Activated naive CD4-positive, alpha-beta T cell treated with anti-CD3 and anti-CD28 coated beads, Interleukin-2, amount 50 U/mL, for 16 hours (primary cell): Measurements from ENCODE around the gene GLT1D1.
"Not testable (repeated sequence)": the region's sequence is repeated elsewhere in the genome, so short reads cannot be mapped to it uniquely, and the experiment has no call there.

Source experiments
- DNase-seq: peaks from one replicate; pipeline ENCODE4 v3.0.0-alpha.2; 2020

GLT1D1 gene

DNA sequence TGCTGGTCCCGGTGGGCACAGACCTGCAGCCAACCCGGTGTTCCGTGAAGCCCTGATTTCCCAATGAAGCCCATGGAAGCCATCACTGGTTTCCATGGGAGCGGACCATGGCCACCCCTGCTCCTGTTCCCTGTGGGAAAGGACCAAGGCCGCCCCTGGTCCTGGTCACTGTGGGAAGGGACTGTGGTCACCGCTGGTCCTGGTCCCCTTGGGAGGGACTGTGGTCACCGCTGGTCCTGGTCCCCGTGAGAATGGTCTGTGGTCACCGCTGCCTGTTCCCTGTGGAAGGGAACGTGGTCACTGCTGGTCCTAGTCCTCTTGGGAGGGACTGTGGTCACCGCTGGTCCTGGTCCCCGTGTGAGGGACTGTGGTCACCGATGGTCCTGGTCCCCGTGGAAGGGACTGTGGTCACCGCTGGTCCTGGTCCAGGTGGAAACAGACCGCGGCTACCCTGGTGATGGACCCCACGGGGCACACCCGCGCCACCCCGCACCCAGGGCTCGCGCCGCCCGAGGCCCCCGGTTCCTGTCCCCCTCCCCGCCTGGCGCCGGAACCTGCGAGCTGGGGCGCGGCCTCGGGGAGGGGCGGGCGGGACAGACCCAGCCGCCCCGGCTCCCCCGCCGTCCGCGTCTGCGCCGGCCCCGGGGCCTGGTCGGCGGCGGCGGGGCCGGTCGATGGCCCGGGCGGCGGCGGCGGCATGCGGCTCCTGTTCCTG, at the start of gene GLT1D1:
TSS of gene GLT1D1 (plus strand) at position 594 of the 715 bp plus-strand sequence. CDS start at position 698, 104 bp downstream.
- DNase-seq, result no peak

DNA sequence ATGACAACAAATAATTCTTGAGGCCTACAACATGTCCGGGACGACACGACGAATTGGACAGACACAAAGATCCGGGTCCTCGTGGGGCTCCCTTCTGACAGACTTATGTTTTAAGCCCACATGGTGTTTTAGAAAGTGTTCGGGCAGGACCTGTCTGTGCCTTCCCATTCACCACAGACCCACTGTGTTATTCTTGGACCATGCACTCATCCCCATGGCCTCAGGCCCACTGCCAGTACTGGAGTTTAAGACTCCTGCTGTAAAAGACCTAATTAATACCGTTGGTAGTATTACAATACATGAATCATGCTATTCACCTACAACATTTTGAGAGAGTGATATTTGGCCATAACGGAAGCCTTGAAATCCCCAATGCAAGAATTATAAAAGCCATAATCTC, 49.5 kb upstream of the GLT1D1 start:
- DNase-seq, result no peak

DNA sequence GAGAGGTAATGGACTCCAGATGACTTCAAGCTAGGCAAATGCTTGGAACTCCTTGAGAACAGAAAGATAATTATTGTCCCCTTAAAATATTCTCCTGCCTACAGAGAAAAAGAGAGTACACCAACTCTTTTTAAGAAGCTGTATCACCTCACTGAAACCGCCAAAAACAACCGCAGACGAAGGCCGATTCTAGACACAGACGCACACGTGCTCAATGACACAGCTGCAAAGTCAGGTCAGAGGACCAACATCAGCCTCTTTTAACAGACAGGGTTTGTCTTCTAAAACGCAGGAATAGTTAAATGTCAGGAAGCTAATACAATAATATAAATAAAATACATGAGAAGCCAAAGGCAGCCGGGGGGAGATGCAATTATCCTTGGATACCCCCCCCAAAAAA, 48.5 kb upstream of the GLT1D1 start:
- DNase-seq, result no peak

DNA sequence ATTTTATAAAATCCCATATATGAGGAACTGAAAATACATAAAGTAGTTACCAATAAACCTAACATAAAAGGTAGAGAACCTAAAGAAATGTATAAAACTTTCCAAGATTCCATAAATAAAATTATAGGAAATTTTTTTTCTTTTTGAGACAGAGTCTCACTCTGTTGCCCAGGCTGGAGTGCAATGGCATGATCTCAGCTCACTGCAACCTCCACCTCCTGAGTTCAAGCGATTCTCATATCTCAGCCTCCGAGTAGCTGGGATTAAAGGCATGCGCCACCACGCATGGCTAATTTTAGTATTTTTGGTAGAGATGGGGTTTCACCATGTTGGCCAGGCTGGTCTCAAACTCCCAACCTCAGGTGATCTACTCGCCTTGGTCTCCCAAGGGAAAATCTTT, 47.9 kb upstream of the GLT1D1 start:
- DNase-seq, result not testable (repeated sequence)

DNA sequence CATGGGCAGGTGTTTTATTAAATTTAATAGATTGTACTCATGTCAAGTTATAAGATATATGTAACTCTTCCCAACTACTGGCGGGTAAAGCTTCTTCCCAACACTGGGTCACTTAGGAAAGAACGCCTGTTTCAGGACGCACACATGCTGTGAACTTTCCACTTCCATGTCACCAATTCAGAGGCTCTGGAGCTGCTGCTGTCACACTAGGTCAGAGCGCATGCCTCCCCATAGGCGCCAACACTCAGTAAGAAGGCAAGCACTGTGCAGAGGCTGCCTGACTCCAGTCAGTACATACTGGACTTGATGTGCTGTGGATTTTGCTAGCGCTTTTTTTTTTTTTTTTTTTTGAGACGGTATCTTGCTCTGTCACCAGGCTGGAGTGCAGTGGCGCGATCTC, 46.7 kb upstream of the GLT1D1 start:
- no peak for DNase-seq

DNA sequence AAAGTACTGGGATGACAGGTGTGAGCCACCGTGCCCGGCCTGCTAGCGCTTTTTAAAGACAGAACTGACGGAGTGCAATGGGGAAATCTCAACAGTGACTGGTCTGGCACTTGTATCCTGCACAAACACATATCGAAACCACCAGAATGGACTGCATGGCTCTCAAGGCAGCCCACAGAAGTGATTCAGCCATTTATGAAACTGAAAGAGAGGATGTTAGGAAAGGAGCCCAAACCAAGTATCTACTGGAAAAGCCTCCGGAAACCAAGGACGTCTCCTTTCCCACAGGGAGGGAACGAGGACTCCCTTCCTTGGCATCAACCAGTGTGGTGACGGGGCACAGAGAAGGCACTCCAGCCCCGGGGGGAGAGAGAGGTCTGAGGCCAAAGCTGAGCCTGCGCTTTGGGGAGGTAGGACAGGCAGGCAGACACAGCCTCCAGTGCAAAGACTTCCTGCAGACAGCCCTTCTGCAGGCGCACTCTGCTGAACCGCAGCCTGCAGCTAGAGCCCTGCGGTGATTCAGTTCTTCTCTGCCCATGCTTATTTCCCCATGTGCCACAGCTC, 46.0 kb upstream of the GLT1D1 start:
- no peak for DNase-seq

DNA sequence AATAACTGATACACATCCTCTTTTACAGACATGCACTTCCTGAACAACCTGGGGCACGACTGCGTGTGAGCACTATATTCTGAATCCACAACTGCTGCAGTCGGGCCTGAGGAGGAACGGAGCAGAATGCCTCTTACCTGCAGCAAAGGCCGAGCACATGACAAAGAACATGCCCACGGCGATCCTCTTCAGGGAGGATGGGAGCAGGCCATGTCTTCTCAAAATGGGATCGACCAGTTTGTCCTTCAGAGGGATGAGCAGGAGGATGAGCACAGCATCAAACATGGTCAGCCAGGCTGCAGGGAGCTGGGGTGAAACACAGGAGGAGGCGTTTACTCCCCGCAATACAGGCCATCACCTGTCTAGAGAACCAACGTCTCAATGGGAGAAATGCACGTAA, 44.6 kb upstream of the GLT1D1 start:
- no peak for DNase-seq

DNA sequence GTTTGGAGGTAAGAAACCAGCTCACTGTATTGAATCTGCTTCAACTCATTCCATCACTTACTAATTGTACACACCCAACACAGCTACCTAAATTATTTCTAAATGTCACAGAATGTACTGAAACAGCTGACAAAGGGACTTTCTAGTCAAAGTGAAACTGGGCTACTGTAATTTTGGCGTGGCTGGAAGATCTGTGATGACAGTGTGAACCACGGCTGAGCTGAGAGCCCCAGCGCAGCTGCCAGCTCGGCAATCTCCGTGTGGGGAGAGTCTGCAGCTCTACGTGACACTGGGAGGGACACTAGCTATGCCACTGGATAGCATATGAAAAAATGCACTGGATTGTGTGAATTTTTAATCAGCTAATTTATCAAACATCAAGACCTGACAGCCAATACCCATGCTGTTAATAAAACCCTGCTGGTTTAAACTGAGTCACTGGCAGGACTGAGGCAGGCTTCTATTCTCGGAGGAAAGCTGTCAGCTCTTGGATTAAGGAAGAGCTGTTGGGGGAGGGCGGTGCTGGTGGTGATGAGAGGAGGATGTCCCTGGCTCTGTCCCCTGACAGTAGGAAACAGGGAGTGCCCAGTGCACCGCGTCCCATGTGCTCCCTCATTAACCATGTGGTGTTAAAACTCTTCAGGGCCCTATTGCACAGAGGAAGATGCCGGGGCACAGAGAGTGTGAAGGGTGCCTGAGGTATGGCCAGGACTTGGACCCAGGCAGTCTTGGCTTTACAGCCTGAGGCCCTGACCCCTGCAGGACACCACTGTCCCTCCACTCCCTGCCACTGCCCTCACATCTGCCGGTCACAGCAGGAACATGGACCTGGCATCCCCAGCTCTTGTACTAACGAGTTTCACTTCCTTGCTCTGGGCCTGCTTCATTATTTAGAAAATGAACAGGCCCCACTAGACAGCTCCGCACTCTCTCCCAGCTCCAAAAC, 42.8 kb upstream of the GLT1D1 start:
- DNase-seq, result no peak

DNA sequence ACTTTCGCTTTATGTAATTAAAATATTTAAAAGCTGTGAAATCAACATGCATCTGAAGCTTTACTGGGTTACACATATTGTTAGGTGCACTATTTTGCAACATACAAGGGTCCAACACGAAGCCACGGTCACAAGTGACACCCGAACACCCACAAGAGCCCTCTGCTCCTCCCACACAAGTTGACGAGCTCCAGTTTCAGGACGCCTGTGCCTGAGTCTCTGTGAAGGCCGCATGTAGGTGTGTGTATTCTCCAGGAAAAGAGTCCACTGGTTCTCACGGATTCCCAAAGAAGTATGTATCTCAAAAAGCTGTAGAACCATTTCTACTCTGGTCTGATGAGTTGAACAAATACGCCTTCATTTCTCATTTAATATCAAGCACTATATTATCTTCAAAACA, 41.5 kb upstream of the GLT1D1 start:
- DNase-seq, result no peak

DNA sequence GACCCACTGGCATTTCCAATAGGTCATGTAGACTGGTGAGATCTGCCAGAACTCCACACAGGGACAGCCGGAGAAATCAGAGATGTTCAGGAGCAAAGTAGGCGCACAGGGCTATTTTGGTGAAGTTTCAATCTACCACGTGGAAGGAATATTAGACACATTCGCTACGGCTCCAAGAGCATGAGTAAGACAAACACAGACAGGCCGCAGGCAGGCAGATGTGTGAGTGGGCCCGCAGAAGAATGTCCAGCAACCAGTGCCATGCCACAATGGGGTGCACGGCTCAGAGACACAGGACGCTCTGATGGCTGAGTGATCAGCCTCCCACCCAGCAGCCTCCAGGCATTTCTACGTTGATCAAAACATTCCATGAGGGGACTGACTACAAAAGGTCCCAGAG, 39.9 kb upstream of the GLT1D1 start:
- DNase-seq, result no peak

DNA sequence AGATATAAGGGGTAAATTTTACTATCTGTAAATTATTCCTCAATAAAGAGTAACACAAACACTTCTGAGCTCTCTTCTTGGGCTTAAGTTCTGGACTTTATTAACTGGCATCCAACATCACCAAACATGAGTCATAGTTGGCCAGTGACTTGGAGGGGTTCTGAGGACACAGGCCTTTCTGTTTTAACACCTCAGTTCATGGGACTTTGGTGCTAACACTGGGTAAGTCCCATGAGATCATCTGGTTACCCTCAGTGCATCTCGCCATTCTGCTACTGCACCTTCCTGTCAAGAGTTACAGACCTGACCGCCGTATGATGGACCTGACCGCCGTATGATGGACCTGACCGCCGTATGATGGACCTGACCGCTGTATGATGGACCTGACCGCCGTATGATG, 39.4 kb upstream of the GLT1D1 start:
- DNase-seq, result no peak

DNA sequence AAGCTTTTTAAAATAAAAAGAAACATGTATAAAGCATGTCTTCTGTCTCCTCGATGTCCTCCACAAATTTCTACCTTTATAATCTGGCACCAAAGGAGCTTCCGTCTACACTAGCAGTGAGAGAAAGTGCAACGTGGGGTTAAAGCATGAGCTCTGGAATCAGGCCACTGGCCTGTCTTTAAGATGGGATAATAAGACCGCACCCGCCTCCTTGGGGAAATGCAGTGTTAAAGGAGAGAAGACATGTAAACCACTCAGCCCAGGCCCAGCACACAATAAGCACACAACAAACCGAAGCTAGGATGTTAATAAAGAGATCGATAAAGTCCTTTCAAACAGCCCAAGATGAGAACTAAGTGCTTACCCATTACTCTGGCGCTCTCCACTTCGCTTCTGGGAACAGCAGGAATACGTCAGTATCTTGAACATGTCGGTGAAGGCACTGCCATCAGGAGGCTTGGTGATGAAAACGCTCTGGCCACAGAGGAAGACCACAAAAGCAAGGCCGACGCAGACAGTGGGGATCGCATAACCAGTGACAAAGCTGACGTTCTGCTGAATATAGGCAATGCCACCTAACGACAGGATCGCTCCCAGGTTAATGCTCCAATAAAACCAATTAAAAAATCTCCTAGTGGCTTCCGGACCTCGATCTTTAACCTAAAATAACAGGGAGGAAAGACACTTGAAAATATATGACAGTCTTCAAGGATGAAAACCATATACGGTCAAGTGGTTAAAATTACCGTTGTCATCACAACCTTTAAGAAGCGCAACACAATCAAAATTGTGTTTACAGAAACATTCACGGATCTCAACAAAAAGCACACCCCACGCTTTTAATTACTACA, 38.6 kb upstream of the GLT1D1 start:
- no peak for DNase-seq

DNA sequence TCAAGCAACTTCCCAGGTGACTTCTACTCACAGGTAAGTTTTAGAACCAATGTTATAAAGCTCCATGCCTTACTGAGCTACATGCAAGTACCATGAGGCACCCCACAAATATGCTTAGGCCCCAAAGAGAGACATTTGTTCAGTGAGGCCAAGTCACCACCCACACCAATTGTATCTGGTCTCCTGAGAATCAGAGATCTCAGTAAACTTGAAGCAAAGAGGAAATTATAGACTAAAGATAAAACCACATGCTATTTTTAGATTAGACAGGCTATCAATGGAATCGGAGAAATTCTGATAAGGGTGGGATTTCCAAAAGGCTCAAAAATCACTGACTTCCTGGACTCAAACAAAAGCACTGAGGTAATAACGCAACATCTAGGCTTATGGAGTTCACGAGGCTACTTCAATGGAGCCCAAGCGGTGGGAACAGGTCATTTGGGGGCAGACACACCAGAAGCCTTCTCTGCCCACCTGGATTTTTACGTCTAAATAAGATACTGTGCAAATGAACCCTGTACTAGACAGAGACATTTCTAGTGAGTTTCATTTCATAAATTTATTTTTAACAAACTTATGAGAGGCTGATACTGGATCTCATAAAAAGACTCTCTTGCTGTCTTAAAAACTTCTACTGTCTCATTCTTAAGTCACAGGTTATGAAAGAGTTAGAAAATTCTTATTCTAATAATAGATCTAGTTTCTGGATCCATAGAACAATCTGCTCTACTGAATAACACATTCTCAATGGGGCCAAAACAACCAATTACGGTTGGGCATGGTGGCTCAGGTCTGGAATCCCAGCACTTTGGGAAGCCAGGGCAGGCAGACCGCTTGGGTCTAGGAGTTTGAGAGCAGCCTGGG, 37.3 kb upstream of the GLT1D1 start:
- DNase-seq, result no peak

DNA sequence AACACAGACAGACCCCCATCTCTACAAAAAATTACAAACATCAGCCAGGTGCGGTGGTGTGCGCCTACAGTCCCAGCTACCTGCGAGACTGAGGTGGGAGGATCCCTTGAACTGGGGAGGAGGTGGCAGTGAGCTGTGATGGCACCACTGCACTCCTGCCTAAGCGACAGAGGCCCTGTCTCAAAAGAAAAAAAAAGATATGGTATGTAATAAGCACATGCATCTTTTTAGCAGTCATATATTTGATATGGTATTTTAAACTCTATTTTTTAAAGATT, 36.7 kb upstream of the GLT1D1 start:
- DNase-seq, result no peak

DNA sequence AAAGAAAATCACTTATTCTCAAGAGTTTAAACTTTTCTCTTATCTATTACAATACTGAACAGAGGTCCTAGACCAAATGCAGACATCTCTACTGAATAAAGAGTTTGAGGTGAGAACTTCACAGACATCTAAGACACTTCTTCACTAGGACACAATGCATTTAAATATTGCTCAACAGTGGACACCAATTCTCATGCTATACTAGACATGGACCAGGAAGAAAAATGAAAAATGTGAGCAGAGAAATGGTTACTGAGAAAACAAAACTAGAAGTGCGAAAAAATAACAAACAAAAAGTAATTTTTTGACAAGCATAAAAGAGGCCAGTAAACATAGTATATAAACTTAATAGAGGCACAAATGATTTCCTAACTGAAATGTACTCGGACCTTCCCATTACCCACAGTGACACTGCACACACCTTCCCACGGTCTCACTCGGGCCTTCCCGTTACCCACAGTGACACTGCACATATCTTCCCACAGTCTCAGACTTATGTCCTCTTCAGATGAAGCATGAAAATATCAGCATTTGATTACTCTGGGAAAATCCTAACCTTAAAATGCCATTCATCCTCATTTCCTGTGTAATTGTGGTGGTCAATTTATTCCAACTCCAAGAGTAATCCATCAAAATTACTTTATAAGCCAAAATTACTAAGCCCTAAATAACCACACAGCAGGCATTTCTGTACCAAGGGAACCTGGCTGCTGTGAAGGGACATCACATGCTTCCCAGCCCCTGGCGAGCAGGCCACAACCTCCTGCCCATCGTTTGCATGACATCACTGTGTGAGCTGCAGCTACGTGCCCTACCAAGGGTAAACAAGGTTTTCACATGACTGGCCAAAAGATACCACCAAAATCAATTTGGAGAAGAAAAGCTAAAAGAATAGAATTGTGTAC, 35.9 kb upstream of the GLT1D1 start:
- DNase-seq, result no peak

DNA sequence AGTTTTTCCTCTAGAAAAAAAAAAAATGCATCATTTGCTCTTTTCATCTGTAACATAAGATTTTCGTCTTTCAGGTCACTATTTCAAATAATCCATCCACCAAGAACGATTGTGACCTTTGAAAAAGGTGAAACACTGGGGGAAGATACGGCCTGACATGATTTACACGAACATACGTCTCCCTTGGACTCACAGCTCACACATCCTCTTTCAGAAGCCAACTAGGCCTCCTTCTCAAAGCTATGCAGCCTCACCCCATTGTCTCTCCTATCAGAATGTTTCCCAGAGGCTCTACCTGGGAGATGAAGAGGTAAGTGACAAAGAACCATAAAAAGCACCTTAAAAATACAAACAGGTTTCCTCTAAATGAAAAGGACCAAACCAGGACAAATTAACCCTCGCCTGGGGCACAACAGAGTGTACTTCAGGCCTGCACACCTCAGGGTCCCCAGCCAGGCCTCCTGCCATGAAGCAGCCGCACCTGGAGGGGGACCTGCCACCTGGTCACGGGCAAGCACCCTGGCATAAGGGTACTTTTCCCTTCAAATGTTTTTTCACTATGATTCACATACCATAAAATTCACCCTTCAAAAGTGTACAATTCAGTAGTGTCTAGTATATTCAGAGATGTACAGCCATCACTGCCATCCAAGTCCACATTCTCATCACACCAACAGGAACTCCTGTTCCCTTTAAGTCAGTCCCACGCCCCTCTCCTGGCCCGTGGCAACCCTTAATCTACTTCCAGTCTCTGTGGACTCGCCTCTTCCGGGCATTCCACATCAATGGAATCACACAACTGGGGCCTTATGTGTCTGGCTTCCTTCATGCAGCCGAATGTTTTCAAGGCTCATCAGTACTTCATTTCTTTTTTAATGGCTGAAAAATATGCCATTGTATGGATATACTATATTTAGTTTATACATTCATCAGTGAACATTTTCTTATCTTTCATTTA, 34.9 kb upstream of the GLT1D1 start:
- DNase-seq, result no peak

DNA sequence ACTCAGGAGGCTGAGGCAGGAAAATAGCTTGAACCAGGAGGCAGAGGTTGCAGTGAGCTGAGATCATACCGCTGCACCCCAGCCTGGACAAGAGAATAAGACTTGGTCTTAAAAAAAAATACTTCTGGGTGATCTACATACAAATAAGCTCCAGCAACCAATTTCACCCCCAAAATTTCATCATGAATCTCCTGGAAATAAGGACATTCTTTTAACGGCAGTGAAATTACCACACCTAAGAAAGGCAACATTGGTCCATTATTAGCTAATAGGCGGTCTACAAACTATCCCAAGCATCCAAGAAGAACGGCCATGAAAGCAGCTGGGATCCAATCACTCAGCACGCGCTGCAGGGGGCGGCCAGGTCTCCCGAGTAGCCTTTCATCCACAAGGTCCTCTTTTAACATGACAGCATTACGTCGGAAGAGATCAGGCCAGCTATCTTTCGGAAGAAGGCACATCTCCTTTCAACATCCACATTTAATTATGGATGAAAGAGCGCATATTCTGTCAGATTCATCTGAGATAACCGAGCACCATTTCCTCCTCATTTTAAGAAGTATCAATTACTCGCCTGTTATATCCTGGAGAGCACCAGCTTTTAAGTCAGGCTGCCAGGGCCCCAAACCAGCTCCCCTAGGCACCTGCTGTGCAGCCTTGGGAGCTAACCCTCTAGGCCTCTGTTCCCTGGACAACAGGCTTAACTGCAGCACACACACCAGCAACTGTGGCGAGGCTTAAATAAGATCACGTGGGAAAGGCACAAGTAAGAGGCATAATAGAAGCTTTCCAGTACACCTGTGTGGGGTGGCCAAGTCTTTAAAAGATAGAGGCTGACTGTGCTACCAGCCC, 33.8 kb upstream of the GLT1D1 start:
- no peak for DNase-seq

DNA sequence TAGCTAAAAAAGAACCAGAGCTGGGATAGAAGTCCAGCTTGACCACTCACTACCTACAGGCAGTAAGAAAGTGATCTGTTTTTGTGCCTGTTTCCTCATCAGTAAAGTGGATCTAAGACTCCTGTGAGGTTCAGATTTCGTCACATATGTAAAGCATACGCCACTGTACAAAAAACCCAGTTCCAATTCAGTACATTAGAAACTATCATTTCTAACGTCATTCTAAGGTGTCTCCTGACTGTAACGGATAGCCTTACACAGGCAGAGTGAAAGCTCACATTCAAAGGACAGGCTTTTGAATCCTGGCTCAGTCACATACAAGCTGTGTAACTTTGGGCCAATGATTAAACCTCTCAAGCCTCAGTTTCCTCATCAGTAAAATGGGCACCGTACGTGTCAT, 33.0 kb upstream of the GLT1D1 start:
- no peak for DNase-seq
